Measurements from ENCODE around the gene ARHGEF7.

Gene ARHGEF7

DNA sequence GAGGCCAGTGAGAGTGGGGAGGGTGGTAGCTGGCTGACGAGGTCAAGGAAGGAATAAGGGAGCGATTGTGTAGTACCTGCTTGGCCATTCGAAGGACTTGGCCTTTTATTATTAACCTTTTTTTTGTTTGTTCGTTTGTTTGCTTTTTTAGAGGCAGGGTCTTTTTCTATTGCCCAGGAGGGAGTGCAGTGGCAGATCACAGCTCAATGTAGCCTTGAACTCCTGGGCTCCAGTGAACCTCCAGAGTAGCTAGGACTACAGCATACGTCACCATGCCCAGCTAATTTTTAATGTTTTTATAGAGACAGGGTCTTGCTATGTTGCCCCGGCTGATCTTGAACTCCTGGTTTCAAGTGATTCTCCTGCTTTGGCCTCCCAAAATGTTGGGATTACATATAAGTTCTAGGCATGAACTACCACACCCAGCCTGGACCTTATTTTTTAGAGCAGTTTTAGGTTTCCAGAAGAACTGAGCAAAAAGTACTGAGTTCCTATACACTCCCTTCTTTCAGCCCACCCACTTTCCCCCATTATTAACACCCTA, 25.5 kb downstream of the ARHGEF7 start:
- DNase-seq, result no peak

DNA sequence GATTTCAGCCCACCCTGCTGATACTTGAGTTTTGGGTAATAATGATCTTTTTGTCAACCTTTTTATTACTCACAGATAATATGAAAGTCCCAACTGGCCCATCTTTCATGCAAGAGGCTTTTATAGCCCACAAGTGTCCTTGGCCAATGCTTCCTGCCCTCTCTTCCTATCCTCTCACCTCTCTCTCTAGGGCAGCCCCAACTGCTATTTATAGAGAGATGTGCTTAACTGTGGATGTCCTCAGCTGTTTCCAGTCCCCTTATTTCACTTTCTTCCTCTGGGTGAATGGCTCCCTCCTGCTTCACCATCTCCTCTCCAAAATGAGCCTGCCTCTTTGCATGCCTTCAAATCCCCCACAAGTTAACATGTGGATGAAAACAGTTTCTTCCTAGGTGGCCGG, 27.4 kb downstream of the ARHGEF7 start:
- DNase-seq, result no peak

DNA sequence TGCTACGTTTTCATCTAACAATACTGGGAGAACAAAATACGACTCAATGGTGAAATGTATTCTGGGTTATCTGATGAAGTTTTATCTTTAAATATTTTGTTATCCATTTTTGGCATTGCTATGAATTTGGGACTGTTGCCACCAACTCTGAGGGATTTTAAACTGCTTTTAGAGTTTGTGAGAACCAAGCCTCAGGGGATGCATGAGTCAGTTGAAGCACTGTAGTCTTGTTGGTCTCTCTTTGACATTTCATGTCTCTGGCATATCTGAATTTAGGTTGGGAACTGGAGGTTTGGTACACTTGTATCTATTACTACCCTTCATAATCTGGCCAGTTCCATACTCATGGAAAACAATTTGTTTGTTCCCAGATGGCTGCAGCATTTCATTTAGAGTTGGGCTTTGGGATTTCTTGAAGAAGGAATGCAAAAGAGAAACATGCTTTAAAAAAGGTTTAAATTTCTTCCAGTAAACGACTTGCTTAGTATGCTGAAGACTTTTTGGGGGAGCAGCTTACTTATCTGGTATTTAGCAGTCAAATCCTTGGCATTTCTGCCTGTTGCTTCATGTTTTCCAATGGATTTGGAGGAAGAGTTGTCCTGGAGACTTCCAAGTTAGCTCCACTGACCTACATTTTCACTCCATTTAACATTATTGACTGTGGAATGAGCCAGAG, 28.9 kb downstream of the ARHGEF7 start:
- no peak for DNase-seq

DNA sequence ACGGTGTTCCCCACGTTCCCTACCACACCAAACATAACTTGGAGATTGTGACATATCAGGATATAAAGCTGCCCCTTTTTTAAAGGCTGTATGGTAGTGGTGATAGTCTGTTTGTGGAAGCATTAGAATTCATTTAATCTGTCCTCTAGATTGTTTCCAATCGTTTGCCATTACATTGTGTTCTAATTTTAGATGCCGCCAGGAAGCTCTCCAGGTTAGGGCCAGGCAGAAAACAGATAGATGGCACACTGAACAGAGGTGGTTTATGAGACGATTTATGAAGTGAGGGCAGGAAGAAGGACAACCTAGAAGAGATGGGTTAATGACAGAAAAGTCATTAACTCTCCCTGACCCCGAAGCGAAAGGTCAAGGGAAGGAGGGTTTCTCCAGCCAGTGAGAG, 30.0 kb downstream of the ARHGEF7 start:
- no peak for DNase-seq

DNA sequence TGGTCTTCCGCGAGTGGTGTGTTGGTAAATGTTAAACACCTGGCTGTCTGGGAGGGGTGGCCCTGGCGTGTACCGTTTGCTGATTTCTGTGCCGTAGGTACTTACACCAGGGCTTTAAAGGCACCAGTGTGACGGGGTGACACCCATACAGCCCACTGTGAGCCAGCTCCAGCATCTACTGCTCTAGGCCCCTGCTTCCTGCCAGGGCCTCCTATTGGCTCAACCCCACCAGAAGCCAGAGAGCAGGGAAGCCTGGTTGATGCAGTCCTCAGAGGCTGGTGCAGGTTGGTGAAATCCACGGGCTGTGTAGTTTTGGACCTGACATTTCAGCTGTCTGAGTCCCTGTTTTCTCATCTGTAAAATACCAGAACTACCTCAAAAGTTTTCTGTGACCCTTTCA, 30.4 kb downstream of the ARHGEF7 start:
- no peak for DNase-seq

DNA sequence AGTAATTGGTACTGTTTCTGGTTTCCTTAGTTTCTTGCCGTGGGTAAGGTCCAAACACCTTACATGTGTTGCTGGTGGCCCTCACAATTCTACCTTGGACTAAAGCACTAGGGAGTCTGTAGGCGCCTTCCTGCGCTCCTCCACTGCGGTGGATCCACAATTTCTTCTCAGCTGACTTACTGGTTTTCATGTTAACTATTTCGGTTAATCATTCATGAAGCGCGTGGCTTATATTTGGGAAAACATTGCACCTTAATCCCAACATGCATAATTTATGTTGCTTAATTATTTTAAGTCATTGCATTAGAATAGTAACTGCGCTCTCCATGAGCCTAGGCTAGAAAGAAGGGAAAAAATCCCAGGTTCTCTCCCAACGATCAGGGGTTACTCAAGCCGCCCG, 37.7 kb downstream of the ARHGEF7 start:
- no peak for DNase-seq

DNA sequence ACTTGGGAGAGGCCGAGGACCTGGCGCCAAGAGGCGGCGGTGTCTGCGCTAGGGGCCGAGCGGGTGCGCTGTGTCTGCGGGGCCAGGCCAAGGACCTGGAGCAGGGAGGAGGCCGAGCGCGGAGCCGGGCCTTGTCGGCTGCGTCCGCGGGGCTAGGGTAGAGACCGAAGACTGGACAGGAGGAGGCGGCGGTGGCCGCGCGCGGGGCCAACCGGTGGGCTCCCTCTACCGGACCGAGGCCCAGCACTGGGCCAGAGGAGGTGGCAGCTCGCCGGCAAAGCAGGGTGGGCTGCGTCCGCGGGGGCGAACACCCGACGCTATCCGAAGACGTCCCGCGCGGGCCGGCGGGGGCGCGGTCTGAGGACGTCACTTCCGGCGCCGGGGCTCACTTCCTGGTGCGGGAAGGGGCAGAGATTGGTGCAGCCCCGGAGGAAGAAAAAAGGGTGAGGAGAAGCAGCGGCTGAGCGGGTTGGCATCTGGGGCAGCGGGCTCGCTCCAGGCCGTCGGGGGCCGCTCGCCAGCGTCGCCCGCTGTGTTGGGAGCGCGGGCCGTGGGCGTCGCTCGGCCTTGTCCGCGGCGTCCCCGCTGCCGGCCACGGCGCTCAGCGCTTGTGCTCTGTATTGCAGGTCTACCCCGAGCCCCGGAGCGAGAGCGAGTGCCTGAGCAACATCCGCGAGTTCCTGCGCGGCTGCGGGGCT, 38.3 kb downstream of the ARHGEF7 start:
- DNase-seq, result peak in 1 of 2 experiments; percentile 60

DNA sequence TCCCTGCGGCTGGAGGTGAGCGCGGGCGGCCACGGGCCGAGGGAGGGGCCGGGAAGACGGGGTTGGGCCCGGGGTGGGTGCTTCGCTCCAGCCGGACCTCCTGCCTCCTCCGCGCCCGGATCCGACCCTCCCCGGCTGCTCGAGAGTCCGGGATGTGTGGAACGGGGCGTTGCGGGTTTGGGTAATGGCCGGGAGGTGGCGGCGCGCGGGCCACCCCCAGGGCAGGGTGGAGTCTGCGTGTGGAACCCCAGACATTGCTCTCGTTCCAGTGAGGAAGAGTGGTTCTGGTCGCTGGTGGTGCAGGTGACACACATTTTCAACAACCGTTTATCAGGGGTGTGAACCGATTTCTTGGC, 38.8 kb downstream of the ARHGEF7 start:
- DNase-seq, result no peak

DNA sequence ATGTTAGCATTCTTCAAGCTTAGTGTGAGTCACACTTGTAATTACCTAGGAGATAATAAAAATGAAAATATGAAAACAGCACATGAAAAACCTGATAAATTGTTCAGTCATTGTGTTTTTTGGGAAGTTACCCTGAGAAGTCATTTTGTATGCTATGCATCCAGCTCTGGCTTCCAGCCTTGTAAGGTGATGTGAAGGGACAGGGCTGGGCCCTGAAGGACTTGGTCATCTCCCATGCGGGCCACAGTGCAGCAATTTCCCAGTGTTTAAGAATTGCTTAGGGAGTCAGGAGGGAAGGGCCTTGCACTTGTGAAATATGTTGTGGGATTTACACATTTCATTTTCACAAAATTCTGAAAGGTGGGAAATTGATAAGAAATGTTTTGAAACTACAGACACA, 41.3 kb downstream of the ARHGEF7 start:
- DNase-seq, result no peak

DNA sequence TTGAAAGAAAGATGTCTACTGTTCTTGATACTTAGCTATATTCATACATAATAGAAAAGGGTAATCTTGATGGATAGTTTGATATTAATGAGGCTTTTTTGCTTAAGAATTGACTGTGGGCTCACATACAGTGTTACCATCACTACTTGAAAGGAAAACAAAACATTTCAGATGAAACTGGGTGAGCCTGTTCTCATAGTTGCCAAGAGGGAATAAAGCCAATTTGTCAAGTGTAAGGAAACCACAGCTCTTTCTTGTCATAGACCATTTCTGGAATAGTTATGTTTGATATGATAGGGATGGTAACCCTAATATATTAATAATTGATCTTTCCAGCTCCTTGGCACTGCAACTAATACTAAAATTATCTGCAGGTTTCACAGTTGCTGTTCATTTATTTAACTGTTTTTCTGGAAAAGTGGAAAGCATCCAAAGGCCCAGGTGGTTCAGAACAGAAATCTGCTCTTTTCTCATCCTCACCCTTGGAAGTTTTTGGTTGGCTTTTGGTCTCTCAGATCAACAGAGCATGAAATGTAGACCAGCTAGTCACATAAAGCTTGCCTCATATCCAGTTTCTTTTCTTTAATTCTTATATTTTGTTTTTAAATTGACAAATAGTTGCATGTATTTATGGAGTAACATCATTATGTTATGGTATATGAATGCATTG, 43.2 kb downstream of the ARHGEF7 start:
- DNase-seq, result no peak

DNA sequence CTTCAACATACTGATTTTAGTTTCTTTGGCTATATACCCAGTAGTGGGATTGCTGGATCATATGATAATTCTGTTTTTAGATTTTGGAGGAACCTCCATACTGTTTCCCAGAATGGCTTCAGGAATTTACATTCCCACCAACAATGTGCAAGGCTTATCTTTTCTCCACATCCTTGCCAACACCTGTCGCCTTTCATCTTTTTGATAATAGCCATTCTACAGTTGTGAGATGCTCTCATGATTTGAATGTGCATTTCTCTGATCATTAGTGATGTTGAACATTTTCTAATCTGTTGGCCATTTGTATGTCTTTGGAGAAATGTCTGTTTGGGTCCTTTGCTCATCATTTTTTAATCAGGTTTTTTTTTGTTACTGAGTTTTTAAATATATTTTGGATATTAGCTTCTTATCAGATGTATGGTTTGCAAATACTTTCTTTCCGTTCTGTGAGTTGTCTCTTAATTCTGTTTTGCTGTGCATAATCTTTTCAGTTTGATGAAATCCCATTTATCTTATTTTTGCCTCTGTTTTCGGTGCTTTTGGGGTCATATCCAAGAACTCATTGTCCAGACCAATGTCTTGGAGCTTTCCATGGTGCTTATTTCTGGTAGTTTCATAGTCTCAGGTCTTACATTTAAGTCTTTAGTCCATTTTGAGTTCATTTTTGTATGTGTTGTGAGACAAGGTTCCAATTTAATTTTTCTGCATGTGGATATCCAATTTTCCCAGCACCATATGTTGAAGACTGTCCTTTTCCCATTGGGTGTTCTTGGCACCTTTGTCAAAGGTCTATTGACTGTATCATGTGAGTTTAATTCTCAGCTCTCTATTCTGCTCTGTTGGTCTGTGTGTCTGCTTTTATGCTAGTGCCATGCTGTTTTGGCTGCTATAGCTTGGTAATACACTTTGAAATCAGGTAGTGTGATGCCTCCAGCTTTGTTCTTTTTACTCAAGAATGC, 44.5 kb downstream of the ARHGEF7 start:
- no peak for DNase-seq

DNA sequence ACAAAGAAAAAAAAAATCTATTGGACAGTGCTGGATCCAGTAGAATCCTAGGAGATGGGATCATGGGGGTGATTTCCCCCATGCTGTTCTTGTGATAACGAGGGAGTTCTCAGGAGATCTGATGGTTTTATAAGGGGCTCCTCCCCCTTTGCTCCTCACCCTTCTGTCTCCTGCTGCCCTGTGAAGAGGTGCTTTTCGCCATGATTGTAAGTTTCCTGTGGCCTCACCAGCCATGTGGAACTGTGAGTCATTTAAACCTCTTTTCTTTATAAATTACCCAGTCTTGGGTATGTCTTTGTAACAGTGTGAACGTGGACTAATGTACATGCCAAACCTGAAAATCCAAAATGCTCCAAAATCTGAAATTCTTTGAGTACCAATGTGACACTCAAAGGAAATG, 45.5 kb downstream of the ARHGEF7 start:
- no peak for DNase-seq

DNA sequence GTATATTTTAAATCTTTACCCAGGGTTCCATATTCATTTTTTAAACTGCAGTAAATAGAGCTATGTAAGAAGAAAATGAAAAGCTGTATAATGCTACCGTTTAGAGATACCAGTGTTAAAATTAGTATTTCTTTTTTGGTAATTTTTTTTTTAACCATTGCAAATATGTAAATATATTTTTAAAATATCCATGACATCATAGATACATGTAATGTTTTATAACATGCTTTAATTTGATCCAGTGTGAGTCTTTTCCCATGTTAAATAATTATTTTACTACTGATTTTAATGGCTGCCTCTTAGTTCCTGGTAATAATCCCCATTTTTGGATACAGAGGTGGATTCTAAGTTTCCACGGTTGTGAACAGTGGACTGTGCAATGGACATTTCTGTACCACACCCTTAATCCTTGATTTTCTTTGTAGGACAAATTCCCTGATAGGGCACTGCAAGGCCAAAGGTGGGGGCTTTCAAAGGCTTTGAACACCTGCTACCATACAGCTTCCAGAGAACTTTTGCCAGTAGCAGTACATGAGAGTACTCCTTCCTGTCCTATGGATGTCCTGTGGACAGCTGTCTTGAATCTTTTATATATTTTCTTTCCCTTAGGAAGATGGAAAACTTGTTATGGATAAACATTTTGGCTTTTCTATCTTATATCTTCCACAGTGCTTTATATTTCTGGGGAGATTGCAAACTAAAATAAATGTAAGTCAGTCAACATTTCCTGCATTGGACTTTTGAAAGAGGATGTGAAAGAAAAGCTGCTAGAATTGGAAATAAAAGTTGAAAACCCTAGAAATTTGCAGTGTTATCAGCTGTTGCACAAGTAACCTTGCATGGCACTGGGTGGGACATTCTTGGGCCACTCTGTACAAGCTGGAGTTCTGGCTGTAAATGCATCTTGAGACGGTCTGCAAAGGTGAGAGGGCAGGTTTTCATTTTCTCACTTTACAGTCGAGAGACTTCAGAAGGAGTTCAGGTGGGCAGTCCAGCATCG, 46.8 kb downstream of the ARHGEF7 start:
- DNase-seq, result no peak

DNA sequence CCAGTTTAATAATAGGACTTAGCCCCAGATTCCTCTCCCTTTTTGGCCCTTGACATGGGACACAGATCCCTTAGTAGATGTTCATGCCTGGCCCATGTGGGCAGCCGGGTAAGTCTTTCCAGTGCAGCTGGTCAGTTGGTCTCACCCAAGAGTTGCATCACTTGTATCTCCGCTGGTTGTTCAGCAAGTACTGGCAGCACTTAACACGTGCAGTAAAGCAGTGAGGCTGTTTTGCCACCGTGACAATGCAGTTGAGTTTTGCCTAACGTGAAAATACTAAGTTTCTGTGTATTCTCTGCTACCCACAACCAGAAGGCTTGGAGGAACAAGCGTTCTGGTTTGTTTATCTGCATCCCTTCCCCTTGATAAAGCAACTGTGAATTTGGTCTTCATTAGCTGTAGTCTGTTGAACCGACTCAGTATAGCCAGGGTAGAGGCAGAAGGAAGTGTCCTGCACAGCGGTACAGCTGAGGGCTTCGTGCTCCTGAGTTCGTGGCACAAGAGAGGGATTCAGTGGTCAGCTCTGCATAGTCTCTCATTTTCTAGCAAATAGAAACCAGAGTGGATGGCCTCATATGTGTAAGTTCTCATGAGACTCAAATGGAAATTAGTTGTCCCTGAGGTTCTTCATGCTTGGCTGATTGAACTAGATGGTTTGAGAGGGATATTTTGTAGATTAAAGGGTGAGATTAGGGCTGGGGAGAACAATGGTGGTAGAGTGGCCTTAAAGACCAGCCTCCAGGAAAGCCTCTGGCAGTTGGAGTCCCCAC, 50.3 kb downstream of the ARHGEF7 start:
- DNase-seq, result no peak

DNA sequence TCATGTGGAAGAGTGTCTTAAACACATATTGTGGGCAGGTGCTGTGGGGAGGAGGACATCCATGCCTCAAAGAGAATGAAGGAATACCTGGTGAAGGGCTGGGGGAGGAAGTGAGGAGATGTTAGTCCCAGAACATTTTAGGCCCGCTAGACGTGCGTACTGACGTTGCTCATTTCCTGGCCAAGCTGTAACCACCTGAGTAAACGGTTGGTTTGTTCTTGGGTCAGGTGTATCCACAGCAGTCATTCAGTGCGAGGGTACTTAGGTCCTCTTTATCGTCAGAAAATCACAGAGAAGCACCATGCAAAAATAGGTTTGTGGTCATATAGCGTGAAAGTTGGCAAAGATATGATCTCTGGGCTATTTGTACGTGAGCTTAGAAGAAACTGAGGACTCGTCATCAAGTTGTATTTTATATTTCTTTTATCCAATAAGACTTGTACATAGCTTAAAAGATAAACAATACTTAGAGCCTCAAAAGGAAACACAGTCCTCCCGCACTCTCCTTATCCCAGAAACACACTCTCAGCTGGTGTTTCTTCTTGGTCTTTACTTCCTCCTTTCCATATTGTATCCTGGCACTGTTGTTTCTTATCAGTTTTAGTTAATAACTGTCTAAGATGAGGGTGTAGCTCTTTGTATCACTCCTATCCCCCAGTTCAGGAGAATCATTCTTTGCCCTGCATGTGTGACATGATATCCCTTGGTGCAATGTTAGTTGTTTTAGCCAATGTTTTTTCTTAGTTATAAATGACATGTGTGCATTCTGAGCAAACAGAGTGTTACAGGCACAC, 52.0 kb downstream of the ARHGEF7 start:
- no peak for DNase-seq

DNA sequence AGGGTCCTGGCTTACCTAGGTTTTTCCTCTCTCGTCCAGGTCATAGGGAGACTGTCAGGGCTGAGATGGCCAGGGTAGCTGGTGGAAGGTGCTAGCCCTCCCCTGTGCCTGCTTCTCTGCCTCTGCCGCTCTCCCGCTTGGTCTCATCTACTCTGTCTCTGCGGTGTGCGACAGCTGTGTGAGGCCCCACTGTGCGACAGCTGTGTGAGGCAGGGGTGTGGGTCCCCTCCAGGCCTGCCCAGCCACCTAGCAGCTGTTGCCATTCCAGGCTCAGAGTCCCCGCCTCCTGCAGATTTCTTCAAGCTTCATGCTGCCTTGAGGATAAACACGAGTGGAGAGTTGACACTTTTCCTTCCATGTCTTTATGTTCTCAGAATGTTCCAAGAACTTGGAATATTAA, 53.0 kb downstream of the ARHGEF7 start:
- no peak for DNase-seq

DNA sequence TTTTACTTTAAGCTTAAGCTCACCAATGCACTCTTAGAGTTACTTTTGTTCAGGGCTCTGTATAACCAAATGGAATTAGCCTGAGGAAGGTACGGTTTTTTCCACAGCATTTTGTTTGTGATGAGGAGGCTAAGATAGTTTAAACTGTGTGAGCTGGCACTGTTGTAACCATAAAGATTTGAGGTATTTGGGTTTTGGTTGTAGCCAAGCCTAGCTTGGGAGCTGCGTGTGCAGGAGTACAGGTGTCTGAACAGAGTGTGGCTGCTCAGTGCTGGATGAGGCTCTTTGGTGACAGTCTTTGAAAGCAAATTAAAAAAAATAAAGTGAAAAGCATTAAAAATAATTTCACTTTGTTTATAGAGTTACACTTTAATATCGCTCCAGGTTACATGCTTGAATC, 56.0 kb downstream of the ARHGEF7 start:
- DNase-seq, result no peak

DNA sequence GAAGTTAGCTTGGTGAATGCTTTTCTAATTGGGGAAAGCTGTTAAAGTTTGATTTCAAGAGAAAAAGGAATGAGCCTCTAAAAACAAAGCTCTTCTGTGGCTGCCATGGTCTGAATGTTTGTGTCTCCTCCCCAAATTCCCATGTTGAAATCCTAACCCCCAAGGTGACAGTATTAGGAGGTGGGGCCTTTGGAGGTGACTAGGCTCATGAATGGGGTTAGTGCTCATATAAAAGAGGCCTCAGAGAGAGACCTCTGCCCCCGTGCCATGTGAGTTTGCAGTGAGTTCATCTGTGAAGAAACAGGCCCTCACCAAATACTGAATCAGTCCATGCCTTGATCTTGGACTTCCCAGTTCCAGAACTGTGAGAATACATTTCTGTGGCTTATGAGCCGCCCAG, 56.5 kb downstream of the ARHGEF7 start:
- no peak for DNase-seq

DNA sequence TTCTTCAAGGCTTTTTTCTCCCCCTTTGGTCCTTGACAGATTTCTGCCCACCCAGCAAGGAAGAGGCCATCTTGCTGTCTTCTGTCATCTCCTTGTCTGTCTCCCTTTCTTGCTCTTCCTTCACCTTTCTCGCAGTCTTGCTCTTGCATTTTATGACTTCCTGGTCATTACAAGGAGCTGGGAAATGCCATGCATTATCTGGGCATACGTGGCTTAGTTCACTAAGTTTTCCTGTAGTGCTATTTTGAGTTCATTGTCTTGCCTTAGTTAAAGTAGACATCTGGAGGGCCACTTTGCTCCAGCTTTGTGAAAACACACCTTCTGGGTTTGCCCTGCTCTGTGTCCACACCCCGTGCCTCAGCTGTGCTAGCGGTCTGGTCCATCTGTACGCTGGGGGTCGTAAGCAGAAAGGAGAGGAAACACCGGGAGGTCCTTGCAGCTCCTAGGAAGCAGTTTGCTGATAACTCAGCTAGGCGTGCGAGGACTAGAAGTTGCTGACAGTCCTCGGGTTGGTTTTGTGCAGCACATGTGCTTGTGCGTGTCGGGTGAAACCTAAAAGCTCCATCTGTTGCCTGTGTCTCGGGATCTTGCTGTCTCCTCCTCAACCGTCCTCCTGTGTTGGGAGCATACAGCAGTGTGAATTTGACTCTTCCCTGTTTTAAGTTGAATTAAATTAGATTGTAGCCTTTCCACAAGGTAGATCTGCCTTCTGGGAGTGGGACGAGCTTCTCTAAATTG, 59.4 kb downstream of the ARHGEF7 start:
- no peak for DNase-seq

Measured in NCI-H446 (cell line).